Erythroblast (primary cell): ENCODE results near the gene MAST4.

Experiments
- DNase-seq, 2 experiments: peaks; one replicate each; lab custom pipeline; 2025; lab: John Stamatoyannopoulos, UW
- GATA1 ChIP-seq: IDR thresholded peaks from 2 replicates; pipeline ENCODE4 v1.6.1; 2011; ENCODE audit warnings: low read depth, mild to moderate bottlenecking, control low read depth, low read length, moderate library complexity
- POLR2A ChIP-seq: IDR thresholded peaks from 2 replicates; pipeline ENCODE4 v1.6.1; 2011; ENCODE audit warnings: mild to moderate bottlenecking, low read length

Gene MAST4

DNA sequence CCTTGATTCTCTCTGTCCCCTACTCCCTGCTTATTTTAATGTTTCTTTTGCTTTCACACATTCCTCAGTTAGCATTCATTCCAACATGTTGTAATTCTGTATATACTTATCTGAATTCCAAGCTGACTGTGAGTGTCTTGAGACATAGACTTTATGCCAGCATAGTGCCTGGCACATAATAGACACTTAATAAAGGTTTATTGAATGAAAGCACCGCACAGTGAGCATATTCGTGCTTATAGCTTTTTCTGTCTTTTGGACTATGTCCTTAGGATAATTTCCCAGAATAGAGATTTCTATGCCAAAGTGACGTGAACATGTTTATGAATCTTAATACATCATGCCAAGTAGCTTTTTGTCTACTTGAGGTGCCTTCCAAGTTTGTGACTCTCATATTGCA lies 425.8 kb downstream of the MAST4 start:
- TF ChIP-seq POLR2A (no peak), GATA1 (no peak)
- no peak for DNase-seq

DNA sequence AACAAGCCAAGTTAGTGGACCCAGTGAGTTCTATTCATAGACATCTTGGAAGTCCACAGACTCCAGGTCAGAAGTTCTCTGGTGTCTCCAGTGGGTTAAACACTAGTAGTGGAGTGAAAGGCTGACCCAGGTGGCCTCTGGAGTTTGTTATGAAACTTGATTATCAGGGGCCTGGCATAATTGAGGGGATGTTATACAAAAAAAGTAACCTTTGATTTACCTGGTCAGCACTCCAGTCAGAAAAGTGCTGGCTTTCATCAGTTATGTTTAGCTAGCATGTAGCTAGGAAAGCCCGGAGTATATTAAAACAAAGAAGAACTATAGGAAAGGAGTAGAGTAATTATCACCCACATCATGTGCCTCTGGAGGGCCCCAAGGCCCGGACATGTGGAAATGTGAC lies 429.3 kb downstream of the MAST4 start:
- TF ChIP-seq POLR2A (no peak), GATA1 (no peak)
- DNase-seq = no peak

DNA sequence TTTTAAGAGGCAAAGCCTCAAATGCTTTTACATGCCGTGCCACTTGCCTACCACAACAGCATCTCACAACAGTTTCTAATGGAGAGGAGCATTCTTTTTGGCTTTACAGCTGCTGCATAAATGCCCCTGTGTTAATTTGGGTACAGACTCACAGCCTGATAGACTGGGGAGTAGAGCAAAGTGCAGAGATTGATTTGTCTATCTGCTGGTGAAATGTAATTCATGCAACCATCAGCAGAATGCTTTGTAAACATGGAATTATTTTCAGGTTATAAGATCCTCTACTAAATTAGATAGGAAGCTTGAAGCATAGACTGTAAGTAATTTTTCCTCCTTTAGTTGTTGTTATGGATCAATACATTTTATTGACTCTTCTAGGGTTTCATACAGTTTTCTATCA lies 430.1 kb downstream of the MAST4 start:
- DNase-seq = no peak
- TF ChIP-seq GATA1 = no peak
- TF ChIP-seq POLR2A = no peak

DNA sequence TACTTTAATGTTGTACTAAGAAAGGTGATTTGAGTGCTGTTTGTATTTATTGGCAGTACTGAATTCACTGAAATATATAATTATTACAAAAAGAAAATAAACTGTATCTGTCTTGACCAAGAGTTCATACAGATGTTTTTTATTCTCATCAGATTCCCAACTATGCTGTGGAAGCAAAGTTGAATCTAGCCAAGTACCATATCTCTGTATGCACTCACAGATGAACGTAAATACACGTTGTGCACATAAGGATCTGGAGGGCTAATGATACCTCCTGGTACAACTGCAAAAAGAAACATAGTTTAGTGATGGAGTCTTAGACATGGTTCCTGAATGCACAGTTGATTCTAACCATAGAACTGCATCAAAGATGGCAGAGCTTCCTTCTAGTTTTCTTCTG lies 431.0 kb downstream of the MAST4 start:
- no peak for DNase-seq
- TF ChIP-seq POLR2A = no peak
- no peak for TF ChIP-seq GATA1

DNA sequence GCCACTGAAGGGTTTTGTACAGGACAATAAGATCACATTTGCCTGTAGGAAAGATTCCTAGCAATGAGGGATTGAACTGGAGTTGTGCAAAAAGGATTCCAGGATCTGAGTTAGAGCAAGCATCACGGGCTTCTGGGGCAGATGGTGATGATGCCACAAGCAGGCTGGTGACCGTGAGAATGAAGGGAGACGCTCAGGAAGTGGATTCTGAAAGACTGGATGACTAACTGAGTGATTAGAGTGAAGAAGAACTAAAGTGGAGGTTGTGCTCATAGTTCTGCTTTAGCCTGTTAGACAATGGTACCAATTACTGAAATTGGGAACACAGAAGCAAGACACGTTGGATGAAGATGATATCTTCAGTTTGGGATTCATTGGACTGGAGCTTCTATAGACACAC lies 432.2 kb downstream of the MAST4 start:
- no peak for DNase-seq
- no peak for TF ChIP-seq POLR2A
- TF ChIP-seq GATA1 = no peak

DNA sequence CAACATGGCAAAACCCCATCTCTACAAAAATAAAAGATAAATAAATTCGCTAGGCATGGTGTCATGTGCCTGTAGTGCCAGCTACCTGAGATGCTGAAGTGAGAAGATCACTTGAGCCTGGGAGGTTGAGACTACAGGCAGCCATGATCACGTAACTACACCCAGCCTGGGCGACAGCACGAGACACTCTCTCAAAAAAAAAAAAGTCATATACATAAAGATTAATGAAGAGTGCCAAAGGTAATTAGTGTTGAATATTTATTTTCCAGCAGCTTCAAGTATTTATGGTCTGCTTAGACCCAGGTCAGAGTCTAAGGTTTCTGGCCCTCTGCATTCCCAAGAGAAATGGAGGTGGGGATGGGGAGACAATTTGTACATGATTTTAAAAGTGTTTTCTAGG lies 432.7 kb downstream of the MAST4 start:
- DNase-seq = no peak
- TF ChIP-seq GATA1 (no peak), POLR2A (no peak)

DNA sequence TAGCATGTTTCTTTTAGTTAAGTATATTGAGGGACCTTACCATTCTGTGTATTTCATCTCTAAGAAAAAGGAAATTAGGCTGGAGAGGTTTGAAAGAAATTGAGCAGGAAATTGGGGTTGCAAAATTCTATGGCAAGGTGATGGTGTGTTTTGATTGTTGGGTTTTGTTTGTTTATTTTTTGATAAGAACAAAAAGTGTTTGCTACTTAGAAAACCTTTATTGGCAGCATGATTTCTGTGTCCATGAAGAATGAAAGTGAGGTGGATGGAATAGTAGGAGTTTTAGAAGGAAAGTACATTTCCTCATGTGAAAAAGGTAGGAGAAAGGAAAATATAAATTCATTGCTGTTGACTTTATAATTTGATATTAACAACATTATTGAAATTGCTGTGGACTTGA lies 433.3 kb downstream of the MAST4 start:
- TF ChIP-seq GATA1 (no peak), POLR2A (no peak)
- DNase-seq = no peak

DNA sequence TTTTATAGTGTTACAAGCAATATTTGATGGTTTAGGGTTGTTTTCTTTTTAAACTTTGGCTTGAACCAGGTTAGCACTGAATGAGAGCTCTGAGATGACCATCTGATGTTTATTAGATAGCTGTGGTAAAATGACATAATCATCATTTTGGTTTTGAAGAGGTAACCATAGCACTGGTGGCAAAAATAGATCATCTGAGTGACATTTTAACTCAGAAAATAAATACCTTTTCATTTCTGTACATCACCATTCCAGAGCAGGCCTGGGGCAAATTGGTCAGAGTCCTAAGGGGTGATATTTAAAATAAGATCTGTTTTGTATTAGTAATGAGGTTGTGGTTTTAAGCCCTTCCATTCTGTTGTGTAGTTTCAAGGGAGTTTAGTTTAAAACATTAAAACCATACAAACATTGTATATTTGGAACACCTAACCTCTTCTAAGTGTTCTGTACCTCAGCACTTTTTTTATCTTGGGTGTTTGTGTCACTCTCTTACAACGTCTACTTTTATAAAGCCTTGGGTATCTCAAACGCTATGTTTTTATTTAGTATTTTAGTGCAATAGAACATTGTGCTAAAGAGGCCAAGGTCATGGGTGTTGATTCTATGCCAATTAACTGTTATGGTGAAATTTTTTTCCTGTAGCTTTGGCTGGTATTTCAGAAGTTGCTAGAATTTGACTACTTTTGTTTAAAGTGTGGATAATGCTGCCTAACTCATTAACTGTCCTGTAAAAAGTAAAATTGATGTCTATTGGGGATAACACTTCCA lies 434.3 kb downstream of the MAST4 start:
- no peak for TF ChIP-seq POLR2A
- TF ChIP-seq GATA1 = no peak
- peak in 1 of 2 experiments; percentile 6 for DNase-seq

DNA sequence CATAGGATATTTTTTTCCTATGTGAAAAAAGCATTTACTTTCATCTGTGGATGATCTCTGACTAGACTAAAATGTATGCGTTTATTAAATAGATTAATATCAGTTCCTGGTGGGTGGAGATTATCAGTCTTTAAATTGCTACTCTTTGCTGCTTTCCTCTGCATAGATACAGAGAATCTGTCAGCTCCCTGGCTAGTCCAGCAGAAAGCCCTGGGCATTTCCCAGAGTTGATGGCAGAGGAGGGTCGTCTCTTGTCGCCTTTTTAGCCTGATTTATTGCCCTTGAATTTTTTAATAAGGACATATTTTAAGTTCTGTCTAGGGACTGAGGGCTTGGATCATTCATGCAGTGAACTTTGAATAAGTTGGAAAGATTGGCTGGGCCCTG lies 434.9 kb downstream of the MAST4 start:
- TF ChIP-seq GATA1 (no peak), POLR2A (no peak)
- DNase-seq = peak in 1 of 2 experiments; percentile 6

DNA sequence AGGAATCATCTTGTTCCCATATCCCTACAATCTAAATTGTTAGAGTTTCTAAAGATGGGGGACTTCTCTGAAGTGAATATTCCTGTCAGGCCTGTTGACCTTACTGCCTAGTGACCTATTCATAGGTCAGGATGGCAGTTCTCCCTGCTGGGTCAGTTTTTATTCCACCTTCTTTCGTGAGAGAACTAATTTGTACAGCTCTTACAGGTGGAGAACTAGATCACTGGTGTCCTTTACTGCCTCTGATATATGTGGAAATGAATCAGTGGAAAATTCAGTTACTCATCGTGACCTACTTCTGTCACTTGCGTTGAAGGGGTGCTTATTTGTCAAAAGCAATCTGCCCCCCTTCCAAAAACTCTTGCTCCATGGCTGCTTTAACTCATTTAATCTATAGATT lies 435.5 kb downstream of the MAST4 start:
- DNase-seq = no peak
- TF ChIP-seq GATA1 (no peak), POLR2A (peak; percentile 7)

DNA sequence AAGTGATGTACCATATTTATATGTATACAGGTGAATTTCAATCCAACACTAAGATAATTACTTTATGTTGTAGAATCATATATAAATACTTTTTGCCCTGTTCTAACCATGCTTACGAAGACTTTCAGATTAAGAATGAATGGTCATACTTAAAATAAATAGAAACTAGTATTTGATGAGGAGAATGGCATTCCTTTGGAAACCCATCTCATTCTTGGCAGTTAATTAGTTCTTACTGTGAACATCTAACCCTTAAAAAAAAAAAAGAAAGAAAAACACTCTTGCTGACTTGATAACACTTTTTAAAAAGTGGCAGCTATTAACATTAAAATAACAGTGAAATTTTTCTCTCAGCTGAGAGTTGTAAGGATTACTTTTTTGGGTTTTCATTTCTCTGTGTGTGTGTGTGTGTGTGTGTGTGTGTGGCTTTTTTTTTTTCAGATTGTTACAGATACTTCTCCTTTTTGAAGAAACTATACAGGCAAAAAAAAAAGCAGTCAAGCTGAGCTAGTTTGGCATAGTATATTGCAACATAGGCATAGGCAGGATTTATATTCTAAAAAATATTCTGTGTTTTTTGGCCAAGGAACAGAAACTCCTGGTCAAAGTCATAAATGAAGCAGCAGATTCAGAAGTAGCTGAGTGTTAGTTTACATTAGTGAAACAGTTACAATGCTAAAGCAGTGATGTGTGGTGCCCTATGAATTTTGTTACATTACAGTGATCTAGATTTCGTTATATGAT lies 436.9 kb downstream of the MAST4 start:
- DNase-seq = no peak
- TF ChIP-seq POLR2A = no peak
- no peak for TF ChIP-seq GATA1

DNA sequence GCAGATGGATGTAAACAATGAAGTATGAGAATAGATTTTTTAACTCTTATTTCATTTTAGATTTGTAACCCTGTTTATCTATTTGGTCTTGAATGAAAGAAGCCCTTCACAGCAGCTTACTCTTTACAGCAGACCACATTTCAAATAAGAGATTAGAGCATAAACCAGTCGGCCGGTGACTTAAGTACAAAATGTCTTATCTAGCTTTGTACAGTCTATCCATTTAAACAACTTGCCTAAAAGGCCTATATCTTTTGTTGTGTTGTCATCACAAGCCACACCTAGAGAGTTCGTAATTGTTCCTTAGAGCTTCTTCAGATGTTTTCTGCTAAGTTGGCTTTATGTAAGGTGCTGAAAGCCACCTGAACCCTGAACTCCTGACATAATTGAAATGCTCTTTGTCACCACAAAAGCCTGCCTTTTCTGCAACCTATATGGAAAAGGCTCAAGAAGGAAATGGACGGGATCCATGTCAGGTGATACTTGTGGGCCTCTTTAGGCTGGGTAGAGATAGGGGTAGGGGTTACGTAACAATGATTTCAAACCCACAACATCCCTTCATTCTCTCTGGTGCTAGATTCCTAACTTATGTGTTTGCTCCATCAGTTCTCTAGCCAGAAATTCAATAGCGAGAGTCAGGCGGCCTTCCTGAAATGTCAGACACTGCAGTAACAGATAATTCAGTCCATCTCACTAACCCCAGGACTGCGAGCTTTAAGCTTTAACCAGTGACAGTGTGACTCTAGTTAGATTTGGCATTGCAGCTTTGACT lies 437.9 kb downstream of the MAST4 start:
- peak; percentile 13 to 68 for DNase-seq
- no peak for TF ChIP-seq GATA1
- TF ChIP-seq POLR2A = no peak

DNA sequence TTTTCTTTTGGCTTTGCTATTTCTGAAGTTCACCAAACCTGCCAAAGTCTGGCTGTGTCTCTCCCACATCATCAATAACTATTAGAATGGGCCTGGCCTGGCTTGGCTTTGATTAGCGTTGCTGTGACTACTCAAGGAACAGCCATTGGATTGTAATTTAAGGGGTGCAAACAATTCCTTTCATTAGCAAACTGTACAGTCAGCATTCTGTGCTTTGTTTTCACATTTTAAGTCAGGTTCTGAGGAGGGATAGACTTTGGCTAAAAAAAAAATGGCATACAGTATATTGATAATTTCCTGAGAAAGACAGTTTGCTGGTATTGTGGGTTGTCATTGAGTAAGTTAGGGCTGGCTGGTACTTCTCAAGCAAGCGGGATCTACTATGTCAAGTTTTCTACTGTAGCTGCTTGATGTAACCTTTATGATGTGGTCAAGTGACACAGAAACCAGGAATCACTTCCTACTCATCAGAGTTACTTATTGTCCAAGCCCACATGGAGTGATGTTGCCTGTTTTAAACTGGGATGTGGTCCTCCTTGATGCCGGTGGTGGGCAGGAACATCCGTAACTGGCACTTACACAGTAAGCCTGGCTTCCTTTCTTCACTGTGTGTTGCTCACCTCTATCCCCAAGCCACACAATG lies 439.0 kb downstream of the MAST4 start:
- DNase-seq = no peak
- TF ChIP-seq POLR2A (no peak), GATA1 (no peak)

DNA sequence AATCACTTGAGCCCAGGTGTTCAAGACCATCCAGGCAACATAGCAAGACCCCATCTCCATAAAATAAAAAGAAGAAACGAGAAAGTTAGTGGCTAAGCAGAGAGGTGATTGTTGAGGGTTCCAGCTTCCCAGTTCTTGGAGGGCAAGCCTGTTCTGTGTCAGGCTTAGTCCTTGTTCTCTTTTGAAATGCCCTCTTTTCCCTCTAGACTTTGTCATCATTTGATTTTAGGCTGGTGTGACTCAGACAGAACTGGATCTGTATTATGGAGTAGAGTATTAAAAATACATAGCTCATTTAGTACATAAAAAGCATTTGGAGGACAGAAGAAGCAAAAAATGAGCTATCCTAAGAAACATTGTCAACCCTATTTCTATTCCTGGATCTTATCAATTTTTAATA lies 441.0 kb downstream of the MAST4 start:
- TF ChIP-seq GATA1 (no peak), POLR2A (no peak)
- no peak for DNase-seq
